ENCODE measurements around the gene LMF1. TPM values are rescaled to one million over a fixed set of nuclear protein-coding genes. Genes with fewer than 3 reads are reported as not detected.

The LMF1 gene
- polyA plus RNA-seq, 1 donor (not counting 4 experiments of a cell fraction or from before 2014, with no cell fraction given): 3.1 TPM

DNA sequence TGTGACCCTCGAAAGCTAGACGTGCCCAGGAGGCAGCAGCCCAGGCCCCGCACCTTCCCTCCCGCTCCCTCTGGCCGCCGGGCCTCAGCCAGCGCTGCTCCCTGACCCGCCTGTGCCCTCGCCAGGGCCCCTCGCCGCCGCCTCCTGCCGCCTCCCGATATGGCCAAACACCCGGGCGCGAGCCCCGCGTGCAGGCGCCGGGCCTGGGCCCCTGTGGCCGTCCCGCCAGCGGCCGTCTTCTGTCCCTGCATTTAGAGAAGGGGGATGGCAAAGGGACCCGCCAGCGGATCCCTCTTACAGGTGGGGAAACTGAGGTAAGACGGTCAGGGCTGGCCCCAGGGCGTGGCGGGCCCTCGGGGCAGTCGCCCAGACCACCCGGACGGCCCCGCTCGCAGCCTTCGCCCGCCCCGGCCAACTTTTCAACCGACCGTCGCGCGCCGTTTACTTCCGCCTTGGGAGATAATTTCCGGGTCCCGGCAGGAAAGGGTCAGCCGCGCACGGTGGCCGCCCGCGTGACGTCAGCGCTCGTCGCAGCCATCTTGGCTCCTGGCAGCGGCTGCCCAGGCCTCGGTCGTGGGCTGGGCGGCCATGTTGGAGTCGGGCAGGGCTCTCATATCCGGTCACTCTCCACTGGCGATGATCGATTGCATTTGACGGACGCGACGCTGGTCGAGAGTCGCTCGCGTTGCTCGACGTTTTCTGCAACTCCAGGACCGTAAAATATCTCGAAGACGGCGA lies 163.3 kb downstream of the LMF1 start:
- TF ChIP-seq, protein P1, sequence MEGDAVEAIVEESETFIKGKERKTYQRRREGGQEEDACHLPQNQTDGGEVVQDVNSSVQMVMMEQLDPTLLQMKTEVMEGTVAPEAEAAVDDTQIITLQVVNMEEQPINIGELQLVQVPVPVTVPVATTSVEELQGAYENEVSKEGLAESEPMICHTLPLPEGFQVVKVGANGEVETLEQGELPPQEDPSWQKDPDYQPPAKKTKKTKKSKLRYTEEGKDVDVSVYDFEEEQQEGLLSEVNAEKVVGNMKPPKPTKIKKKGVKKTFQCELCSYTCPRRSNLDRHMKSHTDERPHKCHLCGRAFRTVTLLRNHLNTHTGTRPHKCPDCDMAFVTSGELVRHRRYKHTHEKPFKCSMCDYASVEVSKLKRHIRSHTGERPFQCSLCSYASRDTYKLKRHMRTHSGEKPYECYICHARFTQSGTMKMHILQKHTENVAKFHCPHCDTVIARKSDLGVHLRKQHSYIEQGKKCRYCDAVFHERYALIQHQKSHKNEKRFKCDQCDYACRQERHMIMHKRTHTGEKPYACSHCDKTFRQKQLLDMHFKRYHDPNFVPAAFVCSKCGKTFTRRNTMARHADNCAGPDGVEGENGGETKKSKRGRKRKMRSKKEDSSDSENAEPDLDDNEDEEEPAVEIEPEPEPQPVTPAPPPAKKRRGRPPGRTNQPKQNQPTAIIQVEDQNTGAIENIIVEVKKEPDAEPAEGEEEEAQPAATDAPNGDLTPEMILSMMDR (optimal IDR thresholded peaks at IDR 0.05 in 1 of 3, IDR thresholded peaks at IDR 0.05 in 1 of 3, conservative IDR thresholded peaks at IDR 0.05 in 1 of 3; ENCODE audit: extremely low read depth in 1 of 3, insufficient read depth in 2 of 3, low read length in 3 of 3): no peak
- TF ChIP-seq EZH2 (IDR thresholded peaks at IDR 0.05; ENCODE audit: low read length): no peak
- no peaks in the 10 kb centered on the region for H3K79me2 ChIP-seq (ENCODE audit: control insufficient read depth, insufficient read depth, low read length)
- peak overlapping the region; percentile 63 to 85 (median 69) for H3K4me3 ChIP-seq (ENCODE audit: control insufficient read depth in 2 of 3, extremely low read depth in 1 of 3, insufficient read depth in 2 of 3, low read depth in 1 of 3, low read length in 3 of 3)
- no peaks in the 10 kb centered on the region for H3K4me1 ChIP-seq (ENCODE audit: control insufficient read depth, extremely low read depth, insufficient read depth, low read length)
- H3K27ac ChIP-seq (ENCODE audit: control insufficient read depth, insufficient read depth, low read length): peak overlapping the region; percentile 60
- FAIRE-seq (peak; percentile 81), DNase-seq (ENCODE audit: low read depth, low spot score) (no peak)
- H4K20me1 ChIP-seq (ENCODE audit: control insufficient read depth, extremely low read depth, insufficient read depth, low read length): no peaks in the 10 kb centered on the region
- peak overlapping the region; percentile 85 for H3K9ac ChIP-seq (ENCODE audit: control insufficient read depth, extremely low read depth, insufficient read depth, low read length)
- H3K27me3 ChIP-seq (ENCODE audit: control insufficient read depth, extremely low read depth, insufficient read depth, low read length): peaks cover 12% of the 10 kb centered on the region
- H3K9me3 ChIP-seq (ENCODE audit: control insufficient read depth, low read depth, low read length): no peaks in the 10 kb centered on the region
- no peaks in the 10 kb centered on the region for H3K9me1 ChIP-seq (ENCODE audit: control insufficient read depth, extremely low read depth, insufficient read depth, low read length)
- H3K36me3 ChIP-seq (ENCODE audit: control insufficient read depth in 2 of 2, extremely low read depth in 1 of 2, insufficient read depth in 2 of 2, low read length in 2 of 2): no peaks in the 10 kb centered on the region
- H3K4me2 ChIP-seq (ENCODE audit: control insufficient read depth, extremely low read depth, insufficient read depth, low read depth, low read length): peak overlapping the region; percentile 82
- H2AFZ ChIP-seq (ENCODE audit: control insufficient read depth, low read length): peak overlapping the region; percentile 95
- dilution Hi-C loops (cut with MboI; ENCODE audit: extremely low pct_ligation_motif_present, low sequenced_read_pairs): no loop called here

DNA sequence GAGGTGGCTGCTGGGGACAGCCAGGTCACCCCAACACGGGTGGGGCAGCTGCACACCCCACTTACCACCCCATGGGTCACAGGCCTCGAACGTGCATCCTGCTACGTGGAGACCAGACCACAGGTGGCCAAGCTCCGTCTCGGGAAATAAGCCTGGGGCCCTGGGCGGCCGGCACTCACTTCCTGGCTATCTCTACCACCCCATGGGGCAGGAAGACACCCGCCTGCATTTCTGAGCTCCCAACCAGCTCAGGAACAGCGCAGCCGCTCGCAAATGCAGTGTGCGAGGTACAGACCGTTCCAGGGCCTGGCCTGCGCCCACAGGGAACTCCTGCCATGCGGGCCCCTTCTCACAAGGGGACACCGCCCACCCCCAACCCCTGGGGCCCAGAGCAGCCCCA lies 165.3 kb downstream of the LMF1 start:
- no peak for FAIRE-seq
- Histone ChIP-seq H3K4me1 (ENCODE audit: control insufficient read depth, extremely low read depth, insufficient read depth, low read length) (no peaks in the 10 kb centered on the region), H3K9me3 (ENCODE audit: control insufficient read depth, low read depth, low read length) (no peaks in the 10 kb centered on the region), H2AFZ (ENCODE audit: control insufficient read depth, low read length) (no peak overlapping the region), H3K36me3 (ENCODE audit: control insufficient read depth in 2 of 2, extremely low read depth in 1 of 2, insufficient read depth in 2 of 2, low read length in 2 of 2) (no peaks in the 10 kb centered on the region), H4K20me1 (ENCODE audit: control insufficient read depth, extremely low read depth, insufficient read depth, low read length) (no peaks in the 10 kb centered on the region), H3K4me3 (ENCODE audit: control insufficient read depth in 2 of 3, extremely low read depth in 1 of 3, insufficient read depth in 2 of 3, low read depth in 1 of 3, low read length in 3 of 3) (no peak overlapping the region), H3K4me2 (ENCODE audit: control insufficient read depth, extremely low read depth, insufficient read depth, low read depth, low read length) (no peak overlapping the region), H3K79me2 (ENCODE audit: control insufficient read depth, insufficient read depth, low read length) (no peaks in the 10 kb centered on the region), H3K27me3 (ENCODE audit: control insufficient read depth, extremely low read depth, insufficient read depth, low read length) (peaks cover 29% of the 10 kb centered on the region), H3K27ac (ENCODE audit: control insufficient read depth, insufficient read depth, low read length) (no peak overlapping the region), H3K9me1 (ENCODE audit: control insufficient read depth, extremely low read depth, insufficient read depth, low read length) (no peaks in the 10 kb centered on the region), H3K9ac (ENCODE audit: control insufficient read depth, extremely low read depth, insufficient read depth, low read length) (no peak overlapping the region)
- TF ChIP-seq, protein P1 (optimal IDR thresholded peaks at IDR 0.05 in 1 of 3, IDR thresholded peaks at IDR 0.05 in 1 of 3, conservative IDR thresholded peaks at IDR 0.05 in 1 of 3; ENCODE audit: extremely low read depth in 1 of 3, insufficient read depth in 2 of 3, low read length in 3 of 3): no peak
- TF ChIP-seq EZH2 (IDR thresholded peaks at IDR 0.05; ENCODE audit: low read length): no peak
- DNase-seq (ENCODE audit: low read depth, low spot score): no peak
- dilution Hi-C loops (cut with MboI; ENCODE audit: extremely low pct_ligation_motif_present, low sequenced_read_pairs): no loop called here

Measured in keratinocyte (primary cell).